HepG2 (cell line): ENCODE data around the gene RAB3B. TPM values are rescaled to one million over a fixed set of nuclear protein-coding genes. Genes with fewer than 3 reads are reported as not detected.

ENCODE experiments used
- ATAC-seq: fragments of 200-7000 bp; cut with Tn5 transposase; 3 replicates; pipeline ENCODE4 v1.9.1; 2020; ENCODE audit warnings: mild to moderate bottlenecking, moderate library complexity
- BruUV-seq: library from RNA; stranded (reverse); fragments of 400-500 nt; replicated peaks from 2 replicates; lab custom pipeline; 2021; lab: Mats Ljungman, UMichigan
- CTCF ChIA-PET: fragments of 300-600 bp; formaldehyde crosslinking; extraction: SDS; loops from one replicate; lab custom pipeline; 2021; ENCODE audit warnings: low total read pairs, inconsistent platforms, low intra/inter-chr PET ratio; lab: Yijun Ruan, JAX
- POLR2A ChIA-PET: fragments of 350-600 bp; sonication (Branson Sonifier 250); formaldehyde crosslinking; loops from one replicate; lab custom pipeline; 2020; ENCODE audit warnings: antibody characterized with exemption, inconsistent platforms; lab: Yijun Ruan, JAX
- DNase-seq: peaks from one replicate; pipeline ENCODE4 v3.0.0-alpha.2; 2015; ENCODE audit warnings: low spot score
- FAIRE-seq: peaks from 3 replicates; lab custom pipeline; 2011; peaks lifted over from hg19 to GRCh38; lab: Jason Lieb, UNC
- H2AFZ ChIP-seq: one replicate; pipeline ENCODE4 v1.6.1; 2011; ENCODE audit warnings: low read length, inconsistent platforms
- H3K27ac ChIP-seq: fragments of 300-600 bp; 3 replicates; pipeline ENCODE4 v1.8.0; 2011; ENCODE audit warnings: mixed run types, mild to moderate bottlenecking, mixed read lengths, low read length, inconsistent platforms; ENCODE audit not compliant: insufficient read depth; ENCODE audit errors: extremely low read length
- H3K27me3 ChIP-seq, 2 experiments: fragments of 200-600 bp in 1 of 2; 2 replicates in 1 of 2; 3 replicates in 1 of 2; pipeline versions ENCODE4 v1.6.0 to v1.8.0; 2011; ENCODE audit warnings: low read length in 2 of 2, mild to moderate bottlenecking in 2 of 2, moderate library complexity in 2 of 2, inconsistent platforms in 1 of 2; ENCODE audit not compliant: insufficient read depth in 2 of 2, control insufficient read depth in 1 of 2
- H3K36me3 ChIP-seq, 2 experiments: fragments of 200-600 bp in 1 of 2; replicated peaks in 1 of 2; 2 replicates in 1 of 2; 3 replicates in 1 of 2; pipeline versions ENCODE4 v1.5.1 to v1.8.0; 2011; ENCODE audit warnings: low read length in 2 of 2, inconsistent platforms in 1 of 2; ENCODE audit not compliant: insufficient read depth in 2 of 2, control insufficient read depth in 1 of 2
- H3K4me1 ChIP-seq: 2 replicates; pipeline ENCODE4 v1.5.1; 2012; ENCODE audit warnings: low read length, inconsistent platforms; ENCODE audit not compliant: insufficient read depth
- H3K4me2 ChIP-seq: 2 replicates; pipeline ENCODE4 v1.6.0; 2011; ENCODE audit warnings: low read depth, low read length, inconsistent platforms
- H3K4me3 ChIP-seq, 3 experiments: fragments of 200-600 bp in 1 of 3; sonication (generic), shearing (Covaris generic) in 1 of 3; replicated peaks in 1 of 3; 2 replicates each; pipeline ENCODE4 v1.5.1; 2011 to 2016; ENCODE audit warnings: low read length in 3 of 3, inconsistent platforms in 2 of 3, low read depth in 2 of 3, mild to moderate bottlenecking in 2 of 3, control low read depth in 1 of 3, mixed read lengths in 1 of 3; ENCODE audit not compliant: insufficient read depth in 1 of 3
- H3K79me2 ChIP-seq: one replicate; pipeline ENCODE4 v1.6.1; 2011; ENCODE audit warnings: low read length, inconsistent platforms; ENCODE audit not compliant: insufficient read depth
- H3K9ac ChIP-seq: 2 replicates; pipeline ENCODE4 v1.6.0; 2011; ENCODE audit warnings: mild to moderate bottlenecking, low read depth, low read length, inconsistent platforms; ENCODE audit not compliant: insufficient read depth
- H3K9me3 ChIP-seq: 2 replicates; pipeline ENCODE4 v1.5.1; 2012; ENCODE audit warnings: mild to moderate bottlenecking, low read length
- H4K20me1 ChIP-seq: 2 replicates; pipeline ENCODE4 v1.6.0; 2011; ENCODE audit warnings: inconsistent platforms, mild to moderate bottlenecking, low read length, moderate library complexity; ENCODE audit not compliant: insufficient read depth
- ETV6 ChIP-seq: sonication (generic); formaldehyde crosslinking; conservative IDR thresholded peaks from 2 replicates; pipeline ENCODE4 v1.4.0; 2020; ENCODE audit warnings: missing genetic modification reagents
- HMGA1 ChIP-seq: sonication (generic); formaldehyde crosslinking; conservative IDR thresholded peaks from 2 replicates; pipeline ENCODE4 v1.4.0; 2020; ENCODE audit warnings: missing genetic modification reagents
- WGBS: methylation state at CpG from one replicate; pipeline ENCODE4 v1.1.6; 2017; ENCODE audit warnings: low lambda C conversion rate; 5-methylcytosine and 5-hydroxymethylcytosine counted together
- in situ Hi-C: cut with HindIII; loops from 2 replicates; pipeline ENCODE4 v1.10.0; 2017; ENCODE audit warnings: low pct_unique_long_range_greater_than_20kb; ENCODE audit not compliant: extremely low pct_ligation_motif_present
- intact Hi-C: fragments of 100-400 bp; cut with micrococcal nuclease; formaldehyde crosslinking; loops from one replicate; pipeline ENCODE4 v1.10.0; 2022; ENCODE audit not compliant: unreplicated experiment
- polyA plus RNA-seq, 8 experiments: library from polyadenylated mRNA; depleted of rRNA in 3 of 8; stranded (reverse) in 7 of 8; unstranded in 1 of 8; fragments of >200 nt; fragmentation: Illumina TruSeq in 4 of 8; extraction: Trizol in 4 of 8; gene quantifications; 2 replicates each; pipeline versions ENCODE4 v1.2.1 to v1.2.3, GENCODE V29; 2011 to 2016; ENCODE audit warnings: low read depth in 4 of 8, missing spikeins in 1 of 8, mixed read lengths in 1 of 8; ENCODE audit not compliant: insufficient read depth in 1 of 8
- total RNA-seq, 5 experiments: library from RNA; depleted of rRNA; stranded (reverse); fragments of >200 nt; fragmentation: Illumina TruSeq; extraction: Trizol; gene quantifications; 2 replicates each; pipeline ENCODE4 v1.2.3, GENCODE V29; 2016; ENCODE audit warnings: low read depth in 1 of 5

The RAB3B gene
- total and polyA plus RNA-seq, 2 of the 13 experiments (the other 11 are each of a cell fraction or from before 2014, with no cell fraction given) = 1.0 to 1.2 TPM

DNA sequence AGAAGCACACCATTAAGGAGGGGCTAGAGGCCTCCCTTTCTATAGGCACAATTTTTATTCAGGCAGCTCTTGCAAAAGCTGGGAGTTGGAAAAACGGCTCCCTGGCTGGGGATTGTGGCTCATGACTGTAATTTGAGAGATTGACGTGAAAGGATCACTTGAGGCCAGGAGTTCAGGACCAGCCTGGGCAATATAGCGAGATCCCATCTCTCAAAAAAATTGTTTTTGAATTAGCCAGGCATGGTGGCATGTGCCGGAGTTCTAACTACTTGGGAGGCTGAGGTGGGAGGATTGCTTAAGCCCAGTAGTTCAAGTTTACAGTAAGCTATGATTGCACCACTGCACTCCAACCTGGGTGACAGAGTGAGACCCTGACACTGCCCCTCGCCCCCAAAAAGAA is 88.0 kb downstream of the RAB3B start:
- in situ Hi-C loops (no loop called here), intact Hi-C loops (no loop called here)
- no peaks in the 10 kb centered on the region for H3K79me2 ChIP-seq
- no peak overlapping the region for H3K27ac ChIP-seq
- BruUV-seq = no TSS peak
- H2AFZ ChIP-seq = no peak overlapping the region
- H3K4me3 ChIP-seq = no peak overlapping the region
- no peak for DNase-seq
- no peak for ATAC-seq
- TF ChIP-seq ETV6 (CRISPR knock-in tag) = no peak
- 0 out of 2 replicates have a peak, but pooled peaks cover 7% of the 10 kb centered on the region for H3K4me1 ChIP-seq
- peaks cover 0 to 9% of the 10 kb centered on the region in 2 experiments; a peak in 2 of 5 replicates for H3K27me3 ChIP-seq
- H4K20me1 ChIP-seq = no peaks in the 10 kb centered on the region
- CTCF ChIA-PET = no interaction called here
- no peak overlapping the region for H3K9ac ChIP-seq
- no peak for FAIRE-seq
- H3K9me3 ChIP-seq = no peaks in the 10 kb centered on the region
- no peaks in the 10 kb centered on the region for H3K36me3 ChIP-seq
- POLR2A ChIA-PET = no interaction called here
- no peak overlapping the region for H3K4me2 ChIP-seq
- 8% methylated on average over 5 of the region's 5 CpGs for WGBS

DNA sequence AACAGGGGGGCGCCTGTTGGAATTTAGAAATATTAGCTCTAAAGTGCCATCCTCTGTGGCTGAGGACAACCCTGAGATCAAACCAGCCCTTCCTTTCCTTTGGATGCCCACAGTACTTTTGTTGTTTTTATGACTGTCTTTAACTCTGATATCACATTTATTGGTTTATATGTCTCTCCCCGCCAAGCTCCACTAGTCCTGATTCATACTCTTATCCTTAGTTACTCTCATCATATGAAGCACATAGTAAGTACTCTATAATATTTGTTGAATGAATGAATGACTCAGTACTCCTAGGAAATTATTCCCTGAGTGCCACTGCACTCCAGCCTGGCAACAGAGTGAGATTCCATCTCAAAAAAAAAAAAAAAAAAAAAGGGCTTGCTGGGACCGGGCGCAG is 89.3 kb downstream of the RAB3B start:
- H3K9ac ChIP-seq = no peak overlapping the region

More for the DNA sequence above, 89.3 kb downstream of the RAB3B start:
- H3K27ac ChIP-seq = no peak overlapping the region
- no peak for TF ChIP-seq HMGA1
- FAIRE-seq = no peak
- no peak for DNase-seq
- H3K79me2 ChIP-seq = no peaks in the 10 kb centered on the region
- POLR2A ChIA-PET = no interaction called here
- no TSS peak for BruUV-seq
- peaks cover 0 to 13% of the 10 kb centered on the region in 2 experiments; a peak in 3 of 5 replicates for H3K27me3 ChIP-seq
- no peaks in the 10 kb centered on the region for H3K9me3 ChIP-seq
- ATAC-seq = no peak
- H3K4me1 ChIP-seq = 0 out of 2 replicates have a peak, but pooled peaks cover 7% of the 10 kb centered on the region
- intact Hi-C loops = no loop called here
- CTCF ChIA-PET = no interaction called here
- in situ Hi-C loops = no loop called here
- no peak overlapping the region for H3K4me2 ChIP-seq
- no peaks in the 10 kb centered on the region for H3K36me3 ChIP-seq
- H2AFZ ChIP-seq = no peak overlapping the region
- WGBS = 53% methylated on average over 4 of the region's 4 CpGs
- no peak overlapping the region for H3K4me3 ChIP-seq
- no peaks in the 10 kb centered on the region for H4K20me1 ChIP-seq
